Stimulated activated CD8-positive, alpha-beta memory T cell treated with anti-CD3 and anti-CD28 coated beads, Interleukin-4, amount 100 ng/mL, for 48 hours (primary cell): ENCODE results near the gene SEC23B.
"Not testable (repeated sequence)": the region's sequence is repeated elsewhere in the genome, so short reads cannot be mapped to it uniquely, and the experiment has no call there.

Source experiments
- DNase-seq: peaks from one replicate; pipeline ENCODE4 v3.0.0-alpha.2; 2020

The SEC23B gene

GRCh38 chr20:18507218-18508191 is at the start of gene SEC23B:
TSS of gene SEC23B (plus strand) at chr20:18507940. CDS start at chr20:18510836, 2,896 bp downstream.
- peak; percentile 99 for DNase-seq

GRCh38 chr20:18465536-18466200 is 42.1 kb upstream of the SEC23B start:
- no peak for DNase-seq

GRCh38 chr20:18466574-18466893 is 41.2 kb upstream of the SEC23B start:
- no peak for DNase-seq

GRCh38 chr20:18466894-18467730 is 40.6 kb upstream of the SEC23B start, which contains the start of the genes DZANK1 and POLR3F:
TSS of gene DZANK1 (minus strand) at chr20:18467030. CDS start at chr20:18465358, 1,672 bp downstream.
TSS of gene POLR3F (plus strand) at chr20:18467390. CDS start at chr20:18467507, 117 bp downstream.
- DNase-seq = peak; percentile 96

- no peak for DNase-seq
Observed at GRCh38 chr20:18477218-18477617, 30.5 kb upstream of the SEC23B start.

- no peak for DNase-seq
Observed at GRCh38 chr20:18477821-18478220, 29.9 kb upstream of the SEC23B start.

- no peak for DNase-seq
Observed at GRCh38 chr20:18481596-18481995, 26.1 kb upstream of the SEC23B start.

GRCh38 chr20:18488301-18488700 is 19.4 kb upstream of the SEC23B start:
- DNase-seq = no peak

- DNase-seq = no peak
Observed at GRCh38 chr20:18496042-18496441, 11.7 kb upstream of the SEC23B start.

- DNase-seq = peak; percentile 87
Observed at GRCh38 chr20:18496740-18497592, 10.8 kb upstream of the SEC23B start, which contains the start of gene RBBP9. TSS of gene RBBP9 (minus strand) at chr20:18497225. CDS start at chr20:18497167, 58 bp downstream.

GRCh38 chr20:18497603-18498002 is 10.1 kb upstream of the SEC23B start:
- DNase-seq = no peak

- not testable (repeated sequence) for DNase-seq
Observed at GRCh38 chr20:18501672-18502071, 6.1 kb upstream of the SEC23B start.

GRCh38 chr20:18504479-18505060 is 3.2 kb upstream of the SEC23B start:
- DNase-seq = no peak

- DNase-seq = peak; percentile 34
Observed at GRCh38 chr20:18506744-18507143, 996 bp upstream of the SEC23B start.

GRCh38 chr20:18511571-18511970 is 3.8 kb downstream of the SEC23B start:
- no peak for DNase-seq

GRCh38 chr20:18513208-18513607 is 5.5 kb downstream of the SEC23B start:
- no peak for DNase-seq

- no peak for DNase-seq
Observed at GRCh38 chr20:18514127-18514526, 6.4 kb downstream of the SEC23B start.

- DNase-seq = no peak
Observed at GRCh38 chr20:18515973-18516372, 8.2 kb downstream of the SEC23B start.

GRCh38 chr20:18522066-18522465 is 14.3 kb downstream of the SEC23B start:
- not testable (repeated sequence) for DNase-seq

GRCh38 chr20:18523066-18523465 is 15.3 kb downstream of the SEC23B start:
- no peak for DNase-seq

- DNase-seq = no peak
Observed at GRCh38 chr20:18524646-18525045, 16.9 kb downstream of the SEC23B start.
